ENCODE measurements around the gene NSF.
"Not testable (repeated sequence)": the region's sequence is repeated elsewhere in the genome, so short reads cannot be mapped to it uniquely, and the experiment has no call there.

DNA sequence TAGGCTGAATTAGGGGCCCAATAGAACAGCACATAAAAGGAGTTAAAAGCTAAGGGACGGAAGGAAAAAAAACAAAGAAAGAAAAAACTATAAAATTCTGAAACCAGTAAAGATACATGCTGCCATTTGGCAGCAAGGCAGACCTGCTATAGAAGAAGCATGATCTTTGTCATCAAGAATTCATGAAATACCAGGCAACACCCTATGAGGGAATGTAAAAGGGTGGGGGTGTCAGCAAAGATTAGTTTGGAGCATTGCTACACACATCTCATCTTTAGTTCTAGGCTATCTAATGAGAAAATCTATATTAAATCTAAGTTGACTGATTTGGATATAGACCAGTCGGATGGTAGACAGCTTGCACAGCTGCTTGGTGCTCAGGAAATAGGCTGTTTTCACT is 73.1 kb downstream of the NSF start:
- TF ChIP-seq HDAC2 (IDR thresholded peaks at IDR 0.05); CTCF (IDR thresholded peaks at IDR 0.05); FOSL2 (IDR thresholded peaks at IDR 0.05); FOSL2 (CRISPR knock-in tag; IDR thresholded peaks at IDR 0.05); ZSCAN20 (CRISPR knock-in tag; IDR thresholded peaks at IDR 0.05); SREBF2 (IDR thresholded peaks at IDR 0.05): not testable (repeated sequence)
